AG04450 (cell line): Measurements from ENCODE around the gene SERTM1. TPM values are rescaled to one million over a fixed set of nuclear protein-coding genes. Genes with fewer than 3 reads are reported as not detected.

Source experiments
- CTCF ChIA-PET: fragments of 300-600, 350-600 bp; formaldehyde crosslinking; extraction: SDS; loops from one replicate; lab custom pipeline; 2022; ENCODE audit warnings: antibody characterized with exemption, inconsistent platforms; lab: Charles Lee
- POLR2A ChIA-PET: fragments of 350-600 bp; formaldehyde crosslinking; extraction: SDS; loops from one replicate; lab custom pipeline; 2021; ENCODE audit warnings: antibody characterized with exemption, inconsistent platforms; lab: Yijun Ruan, JAX
- DNase-seq: peaks from one replicate; pipeline ENCODE4 v3.0.0-alpha.2; 2011; ENCODE audit warnings: low read depth, low spot score
- H3K27ac ChIP-seq: one replicate; pipeline ENCODE4 v1.5.1; 2012; ENCODE audit warnings: low read depth, low read length, control low read depth
- H3K27me3 ChIP-seq: one replicate; pipeline ENCODE4 v1.6.0; 2012; ENCODE audit warnings: low read length; ENCODE audit not compliant: control insufficient read depth, insufficient read depth
- H3K4me3 ChIP-seq: 2 replicates; pipeline ENCODE4 v1.5.1; 2011; ENCODE audit warnings: mild to moderate bottlenecking, low read depth, low read length, control low read depth
- H3K9me3 ChIP-seq: 2 replicates; pipeline ENCODE4 v1.5.1; 2012; ENCODE audit warnings: low read length; ENCODE audit not compliant: control insufficient read depth, insufficient read depth
- polyA plus RNA-seq: library from polyadenylated mRNA; depleted of rRNA; stranded (reverse); fragments of >200 nt; gene quantifications from 2 replicates; pipeline ENCODE4 v1.2.3, GENCODE V29; 2011
- TF ChIP-seq, protein P1 (sequence below): IDR thresholded peaks from 2 replicates; pipeline ENCODE4 v1.5.1; 2011; ENCODE audit warnings: low read depth, low read length, control low read depth, inconsistent platforms

Gene SERTM1
- polyA plus RNA-seq, 1 experiment: not detected

DNA sequence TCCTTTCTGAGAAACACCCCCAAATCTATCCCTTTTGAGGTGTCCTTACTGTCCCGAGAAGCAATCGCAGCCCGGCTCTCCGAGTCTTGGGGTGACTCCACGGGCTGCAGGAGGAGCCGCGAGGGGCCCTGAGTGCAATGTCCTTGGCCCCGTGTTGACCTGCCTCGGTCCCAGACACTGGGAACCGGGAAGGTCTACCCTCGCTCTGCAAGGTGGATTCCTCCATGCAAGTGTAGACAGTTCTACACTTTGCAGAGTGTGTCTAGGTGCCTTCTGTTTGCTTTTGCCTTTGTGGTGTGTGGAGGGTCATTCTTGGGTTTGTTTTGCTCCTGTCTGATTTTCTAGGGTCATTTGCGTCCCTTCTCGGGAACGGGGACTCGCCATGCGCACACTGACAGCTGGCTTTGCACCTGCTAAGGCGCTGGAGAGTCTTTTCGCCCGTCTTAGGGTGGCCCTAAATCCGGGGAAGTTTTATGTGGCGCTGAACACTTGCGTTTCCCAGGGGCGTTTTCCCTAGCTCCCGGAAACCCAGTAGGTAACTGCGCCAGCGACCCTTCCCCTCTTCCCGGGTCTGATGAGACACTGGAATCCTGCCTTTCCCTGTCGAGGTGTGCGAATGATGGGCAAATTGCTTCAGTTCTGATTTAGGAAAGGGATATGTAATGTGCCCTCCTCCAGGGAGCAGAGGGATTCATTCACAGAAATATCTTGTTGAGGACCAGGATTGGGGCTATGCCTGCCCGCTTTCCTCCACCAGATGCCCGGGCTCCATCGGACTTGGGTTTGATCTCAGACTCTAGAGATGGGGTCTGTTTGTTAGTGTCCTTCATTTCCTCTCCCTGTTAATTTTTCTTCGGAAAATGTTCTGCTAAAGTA, 755 bp downstream of the SERTM1 start:
- no peak for DNase-seq
- Histone ChIP-seq H3K27me3 (peaks cover 25% of the 10 kb centered on the region), H3K4me3 (no peak overlapping the region), H3K9me3 (no peaks in the 10 kb centered on the region; the same call in 1 of the 2 replicates), H3K27ac (no peak overlapping the region)
- POLR2A ChIA-PET: interaction anchor here (0.6 kb wide), 1 partner anchor 64 kb away, joined by 3 read pairs; no protein-coding TSS in a partner anchor
- CTCF ChIA-PET: no interaction called here
- TF ChIP-seq, protein P1, sequence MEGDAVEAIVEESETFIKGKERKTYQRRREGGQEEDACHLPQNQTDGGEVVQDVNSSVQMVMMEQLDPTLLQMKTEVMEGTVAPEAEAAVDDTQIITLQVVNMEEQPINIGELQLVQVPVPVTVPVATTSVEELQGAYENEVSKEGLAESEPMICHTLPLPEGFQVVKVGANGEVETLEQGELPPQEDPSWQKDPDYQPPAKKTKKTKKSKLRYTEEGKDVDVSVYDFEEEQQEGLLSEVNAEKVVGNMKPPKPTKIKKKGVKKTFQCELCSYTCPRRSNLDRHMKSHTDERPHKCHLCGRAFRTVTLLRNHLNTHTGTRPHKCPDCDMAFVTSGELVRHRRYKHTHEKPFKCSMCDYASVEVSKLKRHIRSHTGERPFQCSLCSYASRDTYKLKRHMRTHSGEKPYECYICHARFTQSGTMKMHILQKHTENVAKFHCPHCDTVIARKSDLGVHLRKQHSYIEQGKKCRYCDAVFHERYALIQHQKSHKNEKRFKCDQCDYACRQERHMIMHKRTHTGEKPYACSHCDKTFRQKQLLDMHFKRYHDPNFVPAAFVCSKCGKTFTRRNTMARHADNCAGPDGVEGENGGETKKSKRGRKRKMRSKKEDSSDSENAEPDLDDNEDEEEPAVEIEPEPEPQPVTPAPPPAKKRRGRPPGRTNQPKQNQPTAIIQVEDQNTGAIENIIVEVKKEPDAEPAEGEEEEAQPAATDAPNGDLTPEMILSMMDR: no peak

DNA sequence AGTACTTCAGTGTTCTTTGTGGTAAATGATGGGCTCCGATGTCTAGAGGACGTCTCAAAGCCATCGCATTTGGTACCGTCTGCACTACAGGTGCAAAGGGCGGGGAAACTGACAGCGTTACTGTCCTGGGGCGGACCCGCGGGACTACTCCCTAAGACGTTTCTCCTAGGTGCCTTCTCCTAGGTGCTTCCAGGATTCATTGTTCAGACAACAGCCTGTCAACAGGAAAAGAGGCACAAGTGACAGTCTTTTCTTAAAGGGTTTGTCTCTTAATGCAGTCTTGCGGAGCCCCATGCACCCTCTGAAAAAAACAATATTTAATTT, 1.4 kb downstream of the SERTM1 start:
- TF ChIP-seq, protein P1: no peak
- ChIA-PET CTCF (no interaction called here), POLR2A (no interaction called here)
- no peaks in the 10 kb centered on the region; the same call in 1 of the 2 replicates for H3K9me3 ChIP-seq
- DNase-seq: no peak
- H3K27ac ChIP-seq: no peak overlapping the region
- H3K4me3 ChIP-seq: no peak overlapping the region
- H3K27me3 ChIP-seq: peaks cover 25% of the 10 kb centered on the region

DNA sequence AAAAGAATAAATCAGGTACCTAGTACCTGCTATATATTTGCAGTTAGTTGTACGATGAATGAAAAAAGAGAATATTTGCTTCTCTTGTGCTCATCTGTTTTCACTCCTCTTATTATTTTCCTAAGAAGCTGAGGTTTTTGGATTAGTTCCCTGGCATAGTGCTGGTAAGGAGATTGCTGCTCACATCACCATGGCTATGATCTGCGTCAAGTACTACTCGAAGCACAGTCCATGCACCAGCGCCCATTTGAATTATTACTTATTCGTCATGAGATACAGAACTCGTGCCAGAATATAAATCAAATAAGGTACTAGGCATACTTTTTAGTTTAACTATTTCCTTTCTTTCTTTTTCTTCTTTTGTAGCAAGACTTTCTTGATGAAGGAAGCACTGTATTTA, 7.1 kb downstream of the SERTM1 start:
- no peak overlapping the region for H3K4me3 ChIP-seq

DNA sequence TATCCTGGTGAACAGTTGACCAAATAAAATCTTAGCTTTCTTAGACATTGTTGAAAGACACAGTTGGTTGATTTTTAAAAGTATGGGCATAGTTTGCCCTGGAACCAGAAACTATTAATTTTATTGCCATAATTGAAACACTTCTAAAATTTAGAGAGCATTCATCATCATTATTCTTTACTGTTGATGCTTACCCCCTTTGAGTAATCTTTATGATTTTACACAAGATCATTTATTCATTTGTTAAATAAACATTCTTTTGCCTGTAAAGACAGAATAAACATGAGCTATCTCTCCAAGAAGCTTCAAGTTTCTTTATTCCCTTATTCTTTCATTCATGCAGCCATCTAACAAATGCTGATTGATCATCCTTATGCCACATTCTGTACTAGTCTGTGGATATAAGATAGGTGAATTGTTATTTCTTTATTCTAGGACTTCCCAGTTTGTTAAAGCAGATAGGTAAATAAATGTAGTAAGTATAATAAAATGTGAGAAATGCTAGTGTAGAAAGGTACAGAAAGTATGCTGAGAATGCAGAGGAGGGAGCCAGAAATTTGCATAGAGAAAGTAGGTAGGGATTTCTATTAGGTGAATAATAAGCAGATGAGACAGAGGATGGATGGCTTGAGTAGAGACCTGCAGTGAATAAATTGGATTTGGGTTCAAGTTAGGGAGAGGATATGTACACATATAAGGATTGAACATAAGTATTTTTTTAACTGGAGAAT, 8.2 kb downstream of the SERTM1 start:
- Histone ChIP-seq H3K4me3 (no peak overlapping the region), H3K27me3 (no peaks in the 10 kb centered on the region), H3K9me3 (no peaks in the 10 kb centered on the region), H3K27ac (no peak overlapping the region)
- TF ChIP-seq, protein P1: no peak
- DNase-seq: no peak
- ChIA-PET POLR2A (no interaction called here), CTCF (interaction anchor here (1.0 to 1.3 kb wide), 2 partner anchors 16 to 52 kb away, joined by 3 to 4 read pairs; no protein-coding TSS in a partner anchor)

More for the DNA sequence above, 7.1 kb downstream of the SERTM1 start:
- H3K27me3 ChIP-seq: peaks cover 2% of the 10 kb centered on the region
- POLR2A ChIA-PET: no interaction called here
- no peak overlapping the region for H3K27ac ChIP-seq
- H3K9me3 ChIP-seq: no peaks in the 10 kb centered on the region
- CTCF ChIA-PET: interaction anchor here (1.3 kb wide), 1 partner anchor 53 kb away, joined by 3 read pairs; no protein-coding TSS in a partner anchor
- DNase-seq: no peak
- TF ChIP-seq, protein P1: no peak

DNA sequence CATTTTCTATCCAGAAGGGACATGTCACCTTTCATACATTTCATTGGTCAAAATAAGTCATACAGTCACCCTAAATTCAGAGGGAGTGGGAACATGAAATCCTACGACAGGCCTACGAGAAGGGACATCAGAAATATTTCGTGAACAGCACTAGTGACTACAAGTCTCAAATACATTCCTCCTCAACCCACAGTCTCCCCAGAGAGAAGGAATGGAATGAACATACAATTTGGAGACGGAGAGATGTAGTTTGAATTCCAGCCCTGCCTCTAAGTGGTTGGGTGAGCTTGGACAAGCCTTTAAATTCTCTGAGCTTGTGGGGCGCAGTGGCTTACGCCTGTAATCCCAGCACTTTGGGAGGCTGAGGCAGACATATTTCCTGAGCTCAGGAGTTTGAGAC, 9.9 kb downstream of the SERTM1 start:
- POLR2A ChIA-PET: no interaction called here
- no peak overlapping the region for H3K27ac ChIP-seq
- no peak overlapping the region for H3K4me3 ChIP-seq
- CTCF ChIA-PET: no interaction called here
- TF ChIP-seq, protein P1: no peak
- no peaks in the 10 kb centered on the region for H3K9me3 ChIP-seq
- no peak for DNase-seq
- no peaks in the 10 kb centered on the region for H3K27me3 ChIP-seq
